HCT116 (cell line): ENCODE results near the gene MYOZ2. TPM values are rescaled to one million over a fixed set of nuclear protein-coding genes. Genes with fewer than 3 reads are reported as not detected.

Experiments
- ATAC-seq: fragments of 200-7000 bp; cut with Tn5 transposase; 2 replicates; pipeline ENCODE4 v1.9.1; 2020; ENCODE audit warnings: mild to moderate bottlenecking, moderate library complexity
- BruUV-seq: library from RNA; stranded (reverse); fragments of 400-500 nt; replicated peaks from 2 replicates; lab custom pipeline; 2021; lab: Mats Ljungman, UMichigan
- CTCF ChIA-PET: fragments of 300-600 bp; sonication (Branson Sonifier 250); formaldehyde crosslinking; loops from one replicate; lab custom pipeline; 2021; ENCODE audit warnings: antibody characterized with exemption; lab: Charles Lee
- POLR2A ChIA-PET: fragments of 300-600, 350-600 bp; sonication (Branson Sonifier 250); formaldehyde crosslinking; loops from one replicate; lab custom pipeline; 2021; ENCODE audit warnings: antibody characterized with exemption; lab: Charles Lee
- RAD21 ChIA-PET, 2 experiments: fragments of 300-600 bp; sonication (Branson Sonifier 250); formaldehyde crosslinking; loops; one replicate each; lab custom pipeline; 2023; ENCODE audit warnings: low total read pairs in 2 of 2; ENCODE audit not compliant: uncharacterized antibody in 2 of 2, unreplicated experiment in 2 of 2, low non-redundant PET in 1 of 2; lab: Charles Lee
- DNase-seq: peaks from one replicate; pipeline ENCODE4 v3.0.0-alpha.2; 2010; ENCODE audit warnings: low read depth, low spot score
- H2AFZ ChIP-seq: fragments of 200-600 bp; shearing (Covaris generic), sonication (generic); 2 replicates; pipeline ENCODE4 v1.6.1; 2017; ENCODE audit warnings: low read depth, mixed run types, mixed read lengths, antibody characterized with exemption, low read length; ENCODE audit not compliant: poor library complexity, severe bottlenecking
- H3K27ac ChIP-seq: 2 replicates; pipeline ENCODE4 v1.5.1; 2012; ENCODE audit warnings: low read depth, low read length
- H3K27me3 ChIP-seq: fragments of 200-600 bp; sonication (generic); 2 replicates; pipeline ENCODE4 v1.6.1; 2016; ENCODE audit warnings: mixed run types, low read length, mixed read lengths; ENCODE audit not compliant: insufficient read depth
- H3K36me3 ChIP-seq, 2 experiments: fragments of 200-500 bp in 1 of 2; fragments of 200-600 bp in 1 of 2; sonication (Bioruptor generic) in 1 of 2; sonication (generic) in 1 of 2; 2 replicates each; pipeline versions ENCODE4 v1.5.1 to v1.6.1; 2014 to 2016; ENCODE audit warnings: low read length in 2 of 2, inconsistent platforms in 1 of 2, mixed read lengths in 1 of 2, mixed run types in 1 of 2; ENCODE audit not compliant: insufficient read depth in 2 of 2, control insufficient read depth in 1 of 2
- H3K4me1 ChIP-seq, 2 experiments: fragments of 200-600 bp in 1 of 2; sonication (generic) in 1 of 2; 2 replicates each; pipeline versions ENCODE4 v1.5.1 to v1.6.1; 2012 to 2017; ENCODE audit warnings: low read length in 2 of 2, inconsistent platforms in 1 of 2, mild to moderate bottlenecking in 1 of 2, mixed read lengths in 1 of 2, mixed run types in 1 of 2, moderate library complexity in 1 of 2; ENCODE audit not compliant: insufficient read depth in 2 of 2, control insufficient read depth in 1 of 2
- H3K4me2 ChIP-seq: fragments of 200-600 bp; sonication (generic); 2 replicates; pipeline ENCODE4 v1.6.1; 2017; ENCODE audit warnings: mixed run types, low read length, mixed read lengths
- H3K4me3 ChIP-seq, 2 experiments: fragments of 200-600 bp in 1 of 2; sonication (generic) in 1 of 2; replicated peaks in 1 of 2; 2 replicates each; pipeline ENCODE4 v1.5.1; 2011 to 2016; ENCODE audit warnings: low read length in 2 of 2, control low read depth in 1 of 2, low read depth in 1 of 2, mild to moderate bottlenecking in 1 of 2, mixed read lengths in 1 of 2, mixed run types in 1 of 2
- H3K79me2 ChIP-seq: fragments of 200-600 bp; sonication (generic); 2 replicates; pipeline ENCODE4 v1.6.1; 2017; ENCODE audit warnings: mild to moderate bottlenecking, mixed run types, low read length, moderate library complexity, mixed read lengths; ENCODE audit not compliant: insufficient read depth
- H3K9ac ChIP-seq: fragments of 200-600 bp; sonication (generic); 2 replicates; pipeline ENCODE4 v1.6.1; 2016; ENCODE audit warnings: low read length, mixed read lengths
- H3K9me2 ChIP-seq: fragments of 200-600 bp; sonication (generic), shearing (Covaris generic); 2 replicates; pipeline ENCODE4 v1.6.1; 2017; ENCODE audit warnings: mixed run types, mild to moderate bottlenecking, moderate library complexity; ENCODE audit not compliant: insufficient read depth
- H3K9me3 ChIP-seq, 2 experiments: fragments of 200-500 bp in 1 of 2; fragments of 200-600 bp in 1 of 2; sonication (Bioruptor generic) in 1 of 2; sonication (generic) in 1 of 2; 2 replicates each; pipeline ENCODE4 v1.6.1; 2014 to 2017; ENCODE audit warnings: low read length in 2 of 2, mixed read lengths in 2 of 2, inconsistent platforms in 1 of 2, low read depth in 1 of 2, mild to moderate bottlenecking in 1 of 2, mixed run types in 1 of 2, moderate library complexity in 1 of 2; ENCODE audit not compliant: control insufficient read depth in 1 of 2, insufficient read depth in 1 of 2
- H4K20me1 ChIP-seq: fragments of 200-600 bp; sonication (generic), shearing (Covaris generic); 2 replicates; pipeline ENCODE4 v1.6.1; 2017; ENCODE audit warnings: mixed run types, mild to moderate bottlenecking, moderate library complexity; ENCODE audit not compliant: insufficient read depth
- CEBPB ChIP-seq: IDR thresholded peaks from 2 replicates; pipeline ENCODE4 v1.6.1; 2012; ENCODE audit warnings: low read depth
- CTCF ChIP-seq, 3 experiments: fragments of 200-600 bp in 1 of 3; sonication (generic) in 1 of 3; IDR thresholded peaks in 2 of 3; conservative IDR thresholded peaks in 1 of 3; 2 replicates each; pipeline ENCODE4 v1.5.1; 2012 to 2017; ENCODE audit warnings: low read depth in 2 of 3, low read length in 2 of 3, antibody characterized with exemption in 1 of 3, borderline replicate concordance in 1 of 3, control low read depth in 1 of 3, mild to moderate bottlenecking in 1 of 3, mixed read lengths in 1 of 3, mixed run types in 1 of 3, moderate library complexity in 1 of 3; ENCODE audit not compliant: insufficient read depth in 1 of 3
- ELF1 ChIP-seq: IDR thresholded peaks from 2 replicates; pipeline ENCODE4 v1.6.1; 2012; ENCODE audit warnings: low read depth, borderline replicate concordance
- EZH2 ChIP-seq: fragments of 200-600 bp; sonication (generic); IDR thresholded peaks from 2 replicates; pipeline ENCODE4 v1.6.1; 2017; ENCODE audit warnings: antibody characterized with exemption, mixed run types
- EZH2phosphoT487 ChIP-seq: fragments of 200-600 bp; IDR thresholded peaks from 2 replicates; pipeline ENCODE4 v1.6.1; 2018; ENCODE audit warnings: antibody characterized with exemption, borderline replicate concordance
- FOSL1 ChIP-seq: IDR thresholded peaks from 2 replicates; pipeline ENCODE4 v1.6.1; 2012; ENCODE audit warnings: low read depth
- RAD21 ChIP-seq: IDR thresholded peaks from 2 replicates; pipeline ENCODE4 v1.6.1; 2012; ENCODE audit warnings: low read depth, mild to moderate bottlenecking
- REST ChIP-seq: IDR thresholded peaks from 2 replicates; pipeline ENCODE4 v1.6.1; 2012; ENCODE audit warnings: low read depth
- SRF ChIP-seq: IDR thresholded peaks from 2 replicates; pipeline ENCODE4 v1.6.1; 2012; ENCODE audit warnings: low read depth
- intact Hi-C: fragments of 100-400 bp; cut with micrococcal nuclease; formaldehyde crosslinking; loops from 2 replicates; pipeline ENCODE4 v1.10.0; 2022
- total RNA-seq: library from RNA; stranded (reverse); gene quantifications from one replicate; pipeline ENCODE4 v1.2.1, GENCODE V29; 2021; ENCODE audit not compliant: unreplicated experiment

Gene MYOZ2
- total RNA-seq, 1 experiment from 2014 or later: not detected

- H3K4me1 ChIP-seq: no peaks in the 10 kb centered on the region
- DNase-seq (no peak), ATAC-seq (no peak)
- no peaks in the 10 kb centered on the region for H3K9me3 ChIP-seq
- H3K27ac ChIP-seq: no peak overlapping the region
- H3K4me2 ChIP-seq: no peak overlapping the region
- RAD21 ChIA-PET: no interaction called here
- H3K36me3 ChIP-seq: no peaks in the 10 kb centered on the region
- POLR2A ChIA-PET: no interaction called here
- no peaks in the 10 kb centered on the region for H3K27me3 ChIP-seq
- no peaks in the 10 kb centered on the region for H4K20me1 ChIP-seq
- no peak overlapping the region for H3K9ac ChIP-seq
- no peaks in the 10 kb centered on the region for H3K9me2 ChIP-seq
- BruUV-seq: no TSS peak
- H3K79me2 ChIP-seq: no peaks in the 10 kb centered on the region
- no peak overlapping the region for H2AFZ ChIP-seq
- TF ChIP-seq FOSL1 (no peak), RAD21 (no peak), REST (no peak), SRF (no peak)
- no peak overlapping the region for H3K4me3 ChIP-seq
- intact Hi-C loops: no loop called here
- CTCF ChIA-PET: no interaction called here
Measured at GRCh38 chr4:119179011-119179410, 43.4 kb downstream of the MYOZ2 start.

GRCh38 chr4:119184128-119184527 is 48.5 kb downstream of the MYOZ2 start:
- ATAC-seq: no peak
- Histone ChIP-seq H3K9me3 (no peaks in the 10 kb centered on the region), H4K20me1 (no peaks in the 10 kb centered on the region), H3K4me1 (peaks cover 4 to 8% of the 10 kb centered on the region in 2 experiments; a peak in 2 of 4 replicates), H3K4me2 (no peak overlapping the region), H3K9me2 (no peaks in the 10 kb centered on the region), H3K79me2 (no peaks in the 10 kb centered on the region), H3K27ac (no peak overlapping the region), H3K4me3 (no peak overlapping the region), H3K9ac (no peak overlapping the region), H3K36me3 (no peaks in the 10 kb centered on the region), H3K27me3 (no peaks in the 10 kb centered on the region), H2AFZ (no peak overlapping the region)
- RAD21 ChIA-PET: no interaction called here
- no peak for DNase-seq
- intact Hi-C loops: no loop called here
- CTCF ChIA-PET: no interaction called here
- BruUV-seq: no TSS peak
- POLR2A ChIA-PET: no interaction called here
- TF ChIP-seq FOSL1 (no peak), ELF1 (no peak), CTCF (IDR thresholded peaks at IDR 0.05 in 2 of 3, conservative IDR thresholded peaks at IDR 0.05 in 1 of 3; ENCODE audit: borderline replicate concordance in 1 of 3, insufficient read depth in 1 of 3, low read depth in 2 of 3, low read length in 2 of 3) (no peak), CEBPB (no peak), EZH2phosphoT487 (no peak), REST (no peak), EZH2 (no peak)
